Stimulated activated CD8-positive, alpha-beta memory T cell treated with anti-CD3 and anti-CD28 coated beads, Interleukin-7, amount 100 ng/mL, for 1 hour (primary cell): ENCODE data around the gene NCKAP5.
"Not testable (repeated sequence)": the region's sequence is repeated elsewhere in the genome, so short reads cannot be mapped to it uniquely, and the experiment has no call there.

Experiments
- DNase-seq, 2 donors: peaks; one replicate each; pipeline ENCODE4 v3.0.0-alpha.2; 2020; ENCODE audit warnings: low read depth in 2 of 2

NCKAP5 gene

DNA sequence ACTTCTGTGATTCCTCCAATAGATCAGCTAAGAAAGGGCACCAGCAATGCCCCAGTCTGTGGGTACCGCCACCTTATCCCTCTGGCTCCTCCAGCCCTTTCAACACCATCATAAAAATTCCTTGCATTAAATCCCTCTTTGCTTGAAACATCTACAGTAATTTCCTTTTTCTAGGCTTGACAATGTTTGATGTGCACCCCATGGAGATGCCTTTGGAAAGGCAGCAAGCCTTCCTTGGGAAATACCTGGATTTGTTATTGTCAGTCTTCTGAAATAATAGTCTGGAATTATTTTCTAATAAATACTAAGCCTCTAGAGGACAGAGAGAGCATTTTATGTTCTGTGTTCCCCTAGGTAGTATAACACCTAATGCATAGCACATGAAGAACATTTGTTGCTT is 46.1 kb downstream of the NCKAP5 start:
- no peak for DNase-seq

DNA sequence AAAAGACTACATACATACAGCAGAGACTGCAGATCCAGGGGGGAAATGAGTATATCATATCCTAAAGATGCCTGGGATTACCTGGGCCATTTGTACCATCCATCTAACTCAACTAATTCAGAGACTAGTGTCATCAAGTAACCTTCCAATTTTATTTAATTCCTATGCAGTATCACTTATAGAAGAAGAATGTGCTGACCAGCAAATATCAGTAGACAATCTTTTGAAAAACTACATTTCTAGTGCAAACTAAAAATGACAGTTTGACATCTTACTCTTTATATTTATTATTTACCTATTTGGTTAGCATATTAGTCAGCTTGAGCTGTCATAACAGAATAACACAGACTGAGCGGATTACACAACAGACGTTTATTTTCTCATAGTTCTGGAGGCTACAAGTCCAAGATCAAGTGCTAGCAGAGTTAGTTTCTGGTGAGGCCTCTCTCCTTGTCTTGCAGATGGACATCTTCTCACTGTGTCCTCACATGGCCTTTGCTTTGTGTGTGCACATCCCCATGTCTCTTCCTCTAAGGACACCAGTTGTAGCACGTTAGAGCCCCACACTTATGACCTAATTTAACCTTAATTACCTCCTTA is 47.0 kb downstream of the NCKAP5 start:
- DNase-seq, result no peak

DNA sequence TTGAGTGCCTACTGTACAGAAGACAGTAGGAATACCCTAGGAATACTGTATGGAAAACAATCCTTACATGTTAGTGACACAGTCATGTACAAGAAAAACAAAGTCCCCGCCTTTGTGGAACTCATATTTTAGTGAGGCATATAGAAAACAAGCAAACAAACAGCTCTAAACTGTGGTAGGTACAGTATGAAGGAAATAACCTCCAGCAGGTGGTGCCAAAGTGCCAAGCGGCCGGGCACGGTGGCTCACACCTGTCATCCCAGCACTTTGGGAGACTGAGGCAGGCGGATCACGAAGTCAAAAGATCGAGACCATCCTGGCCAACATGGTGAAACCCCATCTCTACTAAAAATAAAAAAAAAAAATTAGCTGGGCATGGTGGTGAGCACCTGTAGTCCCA is 48.6 kb downstream of the NCKAP5 start:
- not testable (repeated sequence) for DNase-seq

DNA sequence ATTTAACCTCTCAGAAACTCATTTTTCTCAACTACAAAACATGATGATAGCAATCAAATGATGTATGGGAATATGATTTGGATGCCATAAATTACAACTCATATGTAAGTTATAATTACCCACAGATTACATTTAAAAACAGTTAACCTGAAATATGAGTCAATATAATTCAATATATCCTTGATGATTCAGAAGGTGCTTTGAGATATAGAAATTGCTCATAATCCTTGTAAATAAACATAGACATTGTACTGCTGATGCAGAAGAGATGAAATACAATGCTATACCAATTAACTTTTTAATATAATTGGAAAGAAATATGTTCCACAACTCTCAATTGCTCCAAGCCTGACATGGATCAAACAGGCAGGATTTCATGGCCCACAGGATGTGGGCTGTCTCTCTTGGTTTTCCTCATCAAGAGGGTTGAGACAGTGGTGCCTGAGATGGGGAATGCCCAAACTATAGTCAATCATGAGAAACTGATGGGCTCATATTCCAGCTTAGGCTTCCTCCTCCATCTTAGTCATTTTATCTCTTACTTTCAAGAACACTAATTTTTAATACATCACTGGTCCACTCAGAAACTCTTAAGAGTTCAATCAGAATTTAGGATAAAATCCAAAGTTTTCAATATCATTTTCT is 49.4 kb downstream of the NCKAP5 start:
- DNase-seq, result no peak

DNA sequence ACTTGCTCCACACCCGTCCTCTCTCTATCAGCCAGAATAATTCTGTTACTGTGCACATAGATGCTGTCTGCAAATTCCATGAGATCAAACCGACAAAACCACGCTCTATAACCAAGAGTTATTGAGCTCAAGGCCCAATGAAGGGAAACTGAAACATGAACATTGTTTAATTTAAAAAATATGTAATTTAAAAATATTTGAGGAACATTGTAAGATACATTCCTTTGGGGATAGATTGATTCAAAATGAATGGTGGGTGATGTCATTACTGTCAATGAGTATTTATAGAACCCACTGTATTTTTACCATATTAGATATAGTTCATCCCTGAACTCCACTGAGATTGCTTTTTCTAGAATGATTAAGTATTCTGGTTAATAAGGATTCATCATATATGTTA is 50.4 kb downstream of the NCKAP5 start:
- no peak for DNase-seq

DNA sequence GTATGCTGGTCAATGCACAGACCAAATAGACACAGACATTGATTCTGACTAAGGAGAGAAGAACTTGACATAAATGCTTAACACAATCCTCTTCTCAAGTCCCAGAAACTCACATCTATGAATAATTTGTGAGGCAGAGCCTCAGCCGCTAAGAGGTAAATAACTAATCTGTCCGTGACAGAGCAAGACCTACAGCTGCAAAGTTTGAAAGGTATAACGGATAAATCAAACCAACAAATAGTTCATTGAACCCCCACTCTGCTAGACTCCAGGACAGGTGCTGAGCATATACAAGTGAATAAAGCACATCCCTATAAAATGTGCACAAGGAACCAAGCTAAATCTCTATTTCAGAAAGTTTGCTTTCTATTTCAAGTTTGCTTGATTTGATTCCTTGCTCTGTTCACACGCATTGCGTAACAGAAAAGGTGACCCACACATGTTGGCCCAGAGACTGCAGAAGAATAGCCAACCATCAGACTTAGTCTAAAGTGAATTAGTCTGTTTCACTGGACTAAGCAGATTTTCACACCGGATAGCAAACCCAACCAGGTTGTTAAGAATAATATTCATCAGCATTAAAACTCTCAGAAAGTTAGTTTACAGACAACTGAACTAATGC is 51.7 kb downstream of the NCKAP5 start:
- DNase-seq, result no peak

DNA sequence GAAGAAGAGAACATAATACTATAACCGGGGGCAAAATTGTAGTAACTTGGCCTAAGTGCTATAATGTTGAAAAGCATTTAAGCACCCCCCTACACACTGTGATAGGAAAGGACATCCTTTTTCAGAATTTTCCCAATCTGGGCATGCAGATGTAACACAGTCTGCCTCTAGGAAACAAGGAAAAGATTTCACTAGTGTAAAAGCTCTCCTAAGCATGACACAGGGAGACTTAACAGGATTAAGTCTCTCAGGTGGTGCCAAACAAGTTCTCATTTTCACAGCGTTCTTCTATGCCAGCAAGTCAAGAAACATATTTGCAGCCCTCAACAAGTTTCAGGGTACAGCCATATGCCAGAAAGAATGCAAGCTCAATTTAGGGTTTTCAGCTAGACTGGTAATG is 53.0 kb downstream of the NCKAP5 start:
- no peak for DNase-seq

DNA sequence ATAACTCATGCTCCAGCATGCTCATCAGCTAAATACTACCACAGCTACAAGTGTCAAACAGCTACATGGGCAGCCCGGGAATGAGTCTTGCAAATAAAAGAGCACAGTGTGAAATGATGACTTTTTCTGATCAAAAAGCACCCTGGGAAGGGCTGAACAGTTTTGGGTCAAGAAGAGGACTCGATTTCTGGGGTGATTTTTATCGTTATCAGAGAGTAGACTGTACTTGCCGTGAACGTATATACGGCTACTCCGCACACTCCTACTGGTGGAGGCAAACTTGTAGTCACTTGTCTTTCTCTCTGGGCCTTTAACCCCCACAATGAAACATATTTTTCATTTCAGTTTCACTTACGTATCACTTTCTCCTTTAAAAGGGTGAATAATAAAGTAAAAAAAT is 54.4 kb downstream of the NCKAP5 start:
- no peak for DNase-seq

DNA sequence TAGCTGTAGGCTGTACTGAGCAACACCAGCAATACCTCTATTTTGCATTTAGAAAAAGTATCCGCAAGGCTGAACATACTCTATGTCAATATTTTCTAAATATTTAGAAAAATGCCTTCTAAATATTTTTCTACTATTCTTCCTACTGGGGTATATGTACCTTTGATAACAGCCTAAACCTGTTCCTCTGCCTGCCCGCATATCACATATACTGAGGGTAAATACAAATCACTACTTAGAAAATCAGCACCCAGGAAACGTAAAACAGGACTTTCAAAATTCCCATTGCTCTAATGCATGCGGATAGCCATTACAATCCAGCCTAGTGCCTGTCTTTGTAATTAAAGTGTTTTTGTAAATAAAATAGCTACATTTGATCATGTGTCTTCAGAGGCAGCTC is 56.1 kb downstream of the NCKAP5 start:
- no peak for DNase-seq

DNA sequence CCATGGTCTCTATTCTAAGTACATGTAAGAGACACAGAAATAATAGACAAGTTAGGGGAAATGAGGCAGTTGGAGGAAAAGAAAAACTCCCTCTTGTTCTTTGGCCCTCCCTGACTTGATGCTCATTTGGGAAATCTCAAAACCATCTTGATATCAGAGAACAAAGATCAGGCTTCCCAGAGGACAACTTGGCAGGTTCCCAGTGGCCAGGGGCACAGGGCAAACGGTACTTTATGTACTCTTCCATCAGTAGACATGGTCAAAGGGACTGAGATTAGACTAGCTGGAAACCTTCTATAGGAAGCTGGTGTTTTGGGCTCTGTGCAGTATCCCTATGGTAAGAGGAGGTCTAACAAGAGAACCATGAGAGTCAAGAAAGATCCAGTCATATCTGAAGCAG is 56.6 kb downstream of the NCKAP5 start:
- no peak for DNase-seq

DNA sequence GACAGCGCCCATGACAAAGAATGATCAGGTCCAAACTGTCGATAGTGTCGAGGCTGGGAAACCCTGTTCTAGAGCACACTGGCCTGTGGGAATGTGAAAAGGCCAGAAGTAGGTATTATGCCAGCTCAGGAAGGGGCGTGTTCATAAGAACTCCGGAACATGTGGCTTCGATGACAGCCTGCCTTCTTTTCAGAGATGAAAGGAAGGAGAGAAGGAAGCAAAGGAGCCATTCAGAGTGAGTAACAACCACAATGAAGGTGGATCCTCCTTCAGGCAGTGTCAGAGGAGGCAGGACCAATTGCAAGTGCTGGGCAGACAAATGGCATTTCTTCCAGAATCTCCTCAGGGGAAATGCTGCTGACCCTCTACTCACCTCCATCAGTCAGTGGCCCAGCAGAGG is 58.5 kb downstream of the NCKAP5 start:
- no peak for DNase-seq

DNA sequence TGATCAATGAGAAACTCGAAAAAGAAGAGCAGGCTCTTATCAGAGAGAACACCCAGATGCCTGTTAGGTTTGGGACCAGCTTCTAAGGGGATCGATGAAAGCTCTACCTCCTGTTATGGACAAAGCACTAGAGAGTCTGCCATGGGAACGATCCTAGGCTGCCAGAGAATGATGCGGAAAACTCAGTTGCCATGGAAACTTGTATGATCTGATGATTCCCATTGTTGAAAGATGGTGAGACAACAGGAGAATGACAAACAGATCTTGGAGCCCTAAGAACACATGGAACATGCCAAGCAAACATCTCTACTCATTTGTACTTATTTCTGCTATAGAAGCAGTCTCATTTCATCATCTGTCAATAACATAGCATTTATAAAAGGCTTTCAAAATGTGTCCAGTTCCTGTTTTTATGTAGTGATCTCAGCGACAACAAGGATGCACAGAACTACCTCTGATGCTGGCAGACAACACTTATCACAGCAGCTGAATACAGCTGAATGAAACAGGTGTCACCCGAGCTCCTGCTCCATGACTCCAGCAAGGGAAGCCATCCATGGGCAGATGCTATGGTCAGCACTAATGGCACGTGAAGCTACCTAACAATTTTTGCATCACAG is 59.6 kb downstream of the NCKAP5 start:
- no peak for DNase-seq

DNA sequence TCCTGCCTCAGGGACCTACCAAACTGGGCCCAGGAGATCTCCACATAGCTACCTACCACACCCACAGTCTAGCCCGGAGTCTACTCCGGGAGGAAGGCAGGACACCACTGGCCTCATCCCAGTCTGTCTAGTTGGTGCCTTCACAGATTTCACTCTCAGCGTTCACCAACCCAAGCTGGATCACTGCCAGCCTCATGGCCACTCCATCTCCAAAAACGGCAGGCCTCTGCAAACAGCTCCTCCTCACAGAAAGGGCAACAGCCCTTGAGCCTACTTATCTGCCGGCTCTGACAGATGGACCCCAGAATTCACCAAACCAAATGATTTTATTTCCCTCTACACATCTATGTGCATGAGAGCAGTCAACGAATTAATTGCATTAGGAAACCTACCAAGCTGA is 61.3 kb downstream of the NCKAP5 start:
- DNase-seq, result no peak

DNA sequence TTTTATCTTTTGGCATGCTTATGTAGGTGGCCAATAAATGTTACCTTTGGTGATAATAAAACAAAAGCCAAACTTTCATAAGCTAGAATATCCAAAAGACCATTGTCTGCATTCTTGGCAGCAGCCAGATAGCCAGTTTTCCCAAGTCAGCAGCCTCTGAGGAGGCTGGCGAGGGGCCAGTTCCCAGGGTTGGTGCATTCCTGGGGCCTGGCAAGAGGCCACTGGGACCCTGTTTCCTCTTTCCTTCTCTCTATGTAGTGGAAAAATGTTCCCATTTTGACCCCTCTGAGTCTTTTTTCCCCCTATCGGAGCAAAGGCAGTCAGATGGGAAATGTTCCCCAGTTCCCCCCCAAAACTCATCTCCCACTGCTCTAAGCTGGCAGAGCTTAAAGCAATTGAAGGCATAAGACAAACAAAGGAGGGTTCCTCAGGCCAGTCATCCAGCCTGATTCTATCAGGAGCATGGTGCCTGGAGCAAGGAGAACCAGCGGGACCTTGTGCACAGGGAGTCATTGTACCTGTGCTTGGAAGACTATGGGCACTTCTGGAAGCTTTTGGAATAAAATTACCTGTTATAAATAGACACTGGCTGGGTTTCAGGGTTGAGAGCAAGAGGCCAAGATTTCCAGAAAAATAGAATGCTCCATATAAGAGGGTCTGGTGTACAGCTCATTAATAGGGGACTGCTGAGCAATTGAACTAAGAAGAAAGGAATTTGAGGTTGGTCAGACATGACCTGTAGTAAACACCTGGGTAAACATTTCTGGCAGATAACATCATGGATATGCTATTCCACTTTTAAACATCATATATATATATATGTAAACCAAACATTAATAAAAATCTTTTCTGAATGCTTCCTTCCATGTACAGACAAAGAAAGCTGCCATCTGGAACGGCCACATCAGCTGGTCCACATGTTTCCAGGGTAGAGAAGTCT is 63.4 kb downstream of the NCKAP5 start:
- DNase-seq, result no peak

DNA sequence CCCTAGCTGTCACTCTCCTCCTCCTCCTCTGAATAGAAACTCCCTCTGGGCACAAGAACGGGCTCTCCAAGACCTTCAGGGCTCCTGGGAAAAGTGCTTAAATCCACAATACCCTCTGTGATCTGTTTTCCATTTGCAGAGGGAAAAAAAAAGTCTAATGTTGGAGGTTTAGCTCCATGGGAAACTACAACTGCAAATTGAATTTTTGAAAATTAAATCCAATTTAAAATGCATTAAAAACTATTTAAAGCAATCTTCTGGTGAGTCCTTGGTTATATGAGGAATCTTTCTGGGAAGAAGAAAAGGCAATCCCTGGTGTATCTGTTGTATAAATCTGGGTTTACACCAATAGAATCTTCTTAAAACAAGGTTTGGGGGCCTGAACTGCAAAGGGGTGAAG is 64.3 kb downstream of the NCKAP5 start:
- no peak for DNase-seq

DNA sequence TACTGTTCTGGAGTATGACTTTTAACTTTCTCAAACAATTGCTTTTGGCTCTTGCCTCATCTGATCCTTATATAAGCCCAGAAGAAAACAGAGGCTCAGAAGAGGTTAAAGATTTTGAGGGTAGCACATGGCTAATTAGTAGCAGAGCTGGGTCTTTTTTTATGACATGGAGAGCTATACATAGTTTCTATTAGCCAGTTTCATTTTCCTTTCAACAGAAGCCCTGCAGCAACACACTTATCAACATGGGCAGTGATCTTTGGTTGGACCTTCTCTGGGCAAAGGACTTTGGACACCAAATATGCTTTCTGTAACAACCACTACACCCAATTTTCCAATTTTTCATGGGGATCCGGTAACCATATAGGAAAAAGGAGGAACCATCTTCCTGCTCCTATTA is 64.9 kb downstream of the NCKAP5 start:
- no peak for DNase-seq

DNA sequence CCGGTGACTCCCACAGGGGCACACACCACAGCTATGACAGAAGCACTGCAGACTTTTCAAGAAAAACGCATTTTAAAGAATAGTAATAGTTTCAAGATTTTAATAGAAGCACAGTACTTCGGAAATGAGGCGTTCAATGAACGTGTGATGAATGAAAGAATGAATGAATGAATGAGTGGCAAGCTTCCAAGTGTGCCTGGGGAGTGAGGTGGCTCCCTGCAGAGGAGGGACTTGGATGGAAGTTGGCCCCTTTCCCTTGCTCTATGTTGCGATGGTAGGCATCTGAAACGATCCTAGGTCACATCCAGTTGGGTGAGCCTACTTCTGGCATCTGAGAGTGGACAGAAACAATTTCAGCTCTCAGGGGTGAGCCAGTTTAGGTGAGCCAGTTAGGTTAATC is 65.6 kb downstream of the NCKAP5 start:
- no peak for DNase-seq

DNA sequence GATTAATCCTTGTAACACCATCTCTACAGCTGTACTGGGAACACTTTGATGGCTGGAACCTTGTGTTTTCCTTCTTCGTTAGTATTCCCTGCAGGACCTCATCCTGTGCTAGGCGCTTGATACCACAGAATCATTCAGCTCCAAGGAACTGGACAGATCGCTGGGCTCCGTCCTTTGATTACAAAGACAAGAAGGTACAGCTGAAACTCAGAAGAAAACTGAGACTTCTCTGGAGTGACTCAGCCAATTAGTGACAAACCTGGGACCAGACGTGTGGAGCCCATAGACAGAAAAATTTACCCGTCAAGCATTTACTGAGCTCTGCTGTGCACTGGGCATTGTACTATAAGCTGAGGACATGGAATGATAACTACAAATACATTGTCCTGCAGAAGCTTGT is 67.3 kb downstream of the NCKAP5 start:
- no peak for DNase-seq

DNA sequence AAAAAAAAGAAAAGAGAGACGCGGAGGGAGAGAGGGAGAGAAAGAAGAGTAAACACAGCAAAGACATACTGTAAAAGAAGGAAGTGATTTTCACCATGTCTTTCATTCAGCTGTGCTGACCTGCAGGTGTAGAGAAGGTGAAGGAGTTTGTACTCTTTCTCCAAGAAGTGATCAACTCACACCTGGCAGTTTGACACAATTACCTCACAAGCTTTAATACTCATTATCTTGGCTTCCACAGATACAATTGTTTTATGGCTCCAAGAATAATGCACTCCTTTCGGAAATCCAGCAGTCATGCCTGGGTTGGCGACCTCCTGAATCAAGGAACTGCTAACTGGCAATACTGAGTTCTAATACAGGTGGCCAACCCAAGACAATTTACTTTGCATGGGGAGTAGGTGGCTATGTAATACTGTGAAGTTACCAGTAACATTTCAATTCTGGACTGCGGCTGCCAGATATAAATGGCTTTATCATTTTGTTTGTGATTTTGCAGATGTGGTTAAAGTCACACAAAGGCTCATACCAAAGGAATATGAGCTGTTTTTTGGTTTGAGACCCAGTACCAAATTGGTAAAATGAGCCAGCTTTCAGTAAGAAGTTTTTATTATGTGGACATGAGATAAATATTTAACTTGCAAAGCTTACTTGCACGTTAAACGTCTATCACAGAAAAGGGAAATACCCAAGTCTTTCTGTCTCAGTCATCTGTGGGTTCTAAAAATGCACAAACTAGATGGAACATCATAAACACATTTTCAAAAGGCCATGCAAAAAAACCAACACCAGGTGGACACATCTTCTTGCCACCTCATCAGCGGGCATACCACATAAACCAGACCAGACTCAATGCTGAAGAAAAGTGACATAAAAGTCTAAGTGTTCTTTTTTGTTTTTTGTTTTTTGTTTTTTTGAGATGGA is 69.3 kb downstream of the NCKAP5 start:
- no peak for DNase-seq

DNA sequence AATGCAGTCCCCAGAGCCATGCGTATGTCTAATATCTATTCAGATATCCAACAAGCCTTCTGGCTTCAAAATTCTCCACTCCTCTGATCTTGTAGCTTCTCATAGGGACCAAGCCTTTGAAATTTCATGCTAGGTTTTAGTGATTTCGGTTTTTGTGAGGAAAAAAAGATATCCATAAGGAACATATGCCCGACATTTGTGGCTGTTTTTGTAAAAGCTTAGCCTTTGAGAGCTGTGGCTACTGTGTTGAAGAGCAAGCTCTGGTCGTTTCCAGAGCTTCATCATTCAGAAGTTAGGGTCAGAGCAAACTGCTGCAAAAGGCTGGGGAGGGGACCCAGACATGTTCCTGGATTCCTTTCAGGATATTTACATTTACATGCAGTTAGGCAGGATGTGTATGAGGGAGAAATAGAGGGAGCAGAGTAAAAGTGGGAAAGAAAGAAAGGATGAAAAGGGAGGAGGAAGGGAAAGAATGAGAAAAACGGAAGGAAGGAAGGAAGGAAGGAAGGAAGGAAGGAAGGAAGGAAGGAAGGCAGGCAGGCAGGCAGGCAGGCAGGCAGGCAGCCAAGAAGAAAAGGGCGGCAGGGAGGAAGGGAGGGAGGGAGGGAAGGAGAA is 70.2 kb downstream of the NCKAP5 start:
- DNase-seq, result no peak
